Parathyroid adenoma (tissue), 2 donors: ENCODE results near the gene KRTAP10-1.
"Not testable (repeated sequence)": the region's sequence is repeated elsewhere in the genome, so short reads cannot be mapped to it uniquely, and the experiment has no call there.

Source experiments
- H2AFZ ChIP-seq: fragments of 300-600 bp; sonication (generic); one replicate; pipeline ENCODE4 v1.7.0; 2017; ENCODE audit warnings: antibody characterized with exemption, mild to moderate bottlenecking
- H3K27ac ChIP-seq: fragments of 300-600 bp; sonication (generic); one replicate; pipeline ENCODE4 v1.7.0; 2017
- H3K27me3 ChIP-seq: fragments of 300-600 bp; sonication (generic); one replicate; pipeline ENCODE4 v1.7.0; 2017; ENCODE audit warnings: low read length; ENCODE audit not compliant: control insufficient read depth, insufficient read depth
- H3K36me3 ChIP-seq: fragments of 300-600 bp; sonication (generic); one replicate; pipeline ENCODE4 v1.7.0; 2017; ENCODE audit warnings: low read length; ENCODE audit not compliant: control insufficient read depth, insufficient read depth
- H3K4me1 ChIP-seq: fragments of 300-600 bp; sonication (generic); one replicate; pipeline ENCODE4 v1.7.0; 2017; ENCODE audit warnings: control low read depth
- H3K4me2 ChIP-seq: fragments of 300-600 bp; sonication (generic); one replicate; pipeline ENCODE4 v1.7.0; 2017; ENCODE audit warnings: low read length
- H3K4me3 ChIP-seq: fragments of 300-600 bp; sonication (generic); one replicate; pipeline ENCODE4 v1.7.0; 2017; ENCODE audit warnings: low read depth, low read length
- H3K79me2 ChIP-seq: fragments of 300-600 bp; sonication (generic); one replicate; pipeline ENCODE4 v1.7.0; 2017; ENCODE audit warnings: control low read depth
- H3K9ac ChIP-seq: fragments of 300-600 bp; sonication (generic); one replicate; pipeline ENCODE4 v1.7.0; 2017; ENCODE audit warnings: mild to moderate bottlenecking
- H3K9me3 ChIP-seq: fragments of 300-600 bp; sonication (generic); one replicate; pipeline ENCODE4 v1.7.0; 2017; ENCODE audit warnings: low read length; ENCODE audit not compliant: control insufficient read depth
- CTCF ChIP-seq: fragments of 300-600 bp; sonication (generic); IDR thresholded peaks from one replicate; pipeline ENCODE4 v1.7.0; 2017; ENCODE audit warnings: antibody characterized with exemption, mild to moderate bottlenecking
- donor health status: primary hyperparathyroidism.

KRTAP10-1 gene

GRCh38 chr21:44583089-44583799 lies 43.2 kb upstream of the KRTAP10-1 start:
- Histone ChIP-seq H3K79me2 (no peaks in the 10 kb centered on the region), H3K9me3 (no peaks in the 10 kb centered on the region), H3K27me3 (no peaks in the 10 kb centered on the region), H2AFZ (no peak overlapping the region), H3K9ac (no peak overlapping the region), H3K36me3 (no peaks in the 10 kb centered on the region), H3K4me2 (no peak overlapping the region), H3K4me1 (no peaks in the 10 kb centered on the region), H3K27ac (no peak overlapping the region), H3K4me3 (no peak overlapping the region)
- TF ChIP-seq CTCF: no peak

GRCh38 chr21:44582055-44582454 lies 42.1 kb upstream of the KRTAP10-1 start:
- Histone ChIP-seq H3K79me2 (no peaks in the 10 kb centered on the region), H3K9ac (no peak overlapping the region), H3K4me1 (no peaks in the 10 kb centered on the region), H2AFZ (no peak overlapping the region), H3K9me3 (no peaks in the 10 kb centered on the region), H3K4me2 (no peak overlapping the region), H3K4me3 (no peak overlapping the region), H3K27me3 (no peaks in the 10 kb centered on the region), H3K27ac (no peak overlapping the region), H3K36me3 (no peaks in the 10 kb centered on the region)
- no peak for TF ChIP-seq CTCF

- no peaks in the 10 kb centered on the region for H3K36me3 ChIP-seq
- no peaks in the 10 kb centered on the region for H3K4me1 ChIP-seq
- no peak overlapping the region for H3K4me3 ChIP-seq
- H3K27me3 ChIP-seq: no peaks in the 10 kb centered on the region
- H3K9me3 ChIP-seq: no peaks in the 10 kb centered on the region
- H3K79me2 ChIP-seq: no peaks in the 10 kb centered on the region
- H3K4me2 ChIP-seq: no peak overlapping the region
- no peak for TF ChIP-seq CTCF
- H3K9ac ChIP-seq: no peak overlapping the region
- no peak overlapping the region for H2AFZ ChIP-seq
- no peak overlapping the region for H3K27ac ChIP-seq
Measured at GRCh38 chr21:44581158-44581557, 41.2 kb upstream of the KRTAP10-1 start.

GRCh38 chr21:44580231-44580821 lies 40.3 kb upstream of the KRTAP10-1 start, which contains the start of gene KRTAP10-5:
TSS of gene KRTAP10-5 (minus strand) at chr21:44580604. CDS start at chr21:44580578, 26 bp downstream.
- not testable (repeated sequence) for H3K36me3 ChIP-seq, H2AFZ ChIP-seq, H3K79me2 ChIP-seq, H3K4me3 ChIP-seq, H3K9ac ChIP-seq, H3K9me3 ChIP-seq, H3K27me3 ChIP-seq, H3K4me2 ChIP-seq, H3K27ac ChIP-seq, H3K4me1 ChIP-seq

GRCh38 chr21:44579833-44580144 lies 39.8 kb upstream of the KRTAP10-1 start:
- Histone ChIP-seq H3K27ac (no peak overlapping the region), H3K9me3 (no peaks in the 10 kb centered on the region), H3K79me2 (no peaks in the 10 kb centered on the region), H3K4me1 (no peaks in the 10 kb centered on the region), H3K4me3 (no peak overlapping the region), H3K36me3 (no peaks in the 10 kb centered on the region), H3K4me2 (no peak overlapping the region), H3K9ac (no peak overlapping the region), H2AFZ (no peak overlapping the region), H3K27me3 (no peaks in the 10 kb centered on the region)
- no peak for TF ChIP-seq CTCF
